SK-N-SH (cell line): ENCODE results near the gene FGD1. TPM values are rescaled to one million over a fixed set of nuclear protein-coding genes. Genes with fewer than 3 reads are reported as not detected.

ENCODE experiments used
- CTCF ChIA-PET: fragments of 300-600, 350-600 bp; formaldehyde crosslinking; extraction: SDS; loops from one replicate; lab custom pipeline; 2021; lab: Yijun Ruan, JAX
- POLR2A ChIA-PET: fragments of 350-600 bp; sonication (Branson Sonifier 250); formaldehyde crosslinking; extraction: SDS; loops from one replicate; lab custom pipeline; 2020; ENCODE audit warnings: antibody characterized with exemption, inconsistent platforms; lab: Yijun Ruan, JAX
- DNase-seq: peaks from one replicate; pipeline ENCODE4 v3.0.0; 2012
- H2AFZ ChIP-seq: fragments of 200-600 bp; sonication (generic); 2 replicates; pipeline ENCODE4 v1.8.1; 2016; ENCODE audit warnings: antibody characterized with exemption, mild to moderate bottlenecking, low read depth
- H3F3A ChIP-seq: fragments of 200-600 bp; sonication (generic); replicated peaks from 2 replicates; pipeline ENCODE3; 2016; ENCODE audit warnings: antibody characterized with exemption, mild to moderate bottlenecking; ENCODE audit not compliant: insufficient read depth
- H3K27ac ChIP-seq, 2 experiments: fragments of 200-500 bp in 1 of 2; fragments of 200-600 bp in 1 of 2; sonication (Bioruptor generic) in 1 of 2; sonication (generic), shearing (Covaris generic) in 1 of 2; 2 replicates each; pipeline versions ENCODE4 v1.5.1 to v1.6.1; 2014 to 2016; ENCODE audit warnings: low read depth in 2 of 2, inconsistent platforms in 1 of 2, low read length in 1 of 2, mild to moderate bottlenecking in 1 of 2, mixed read lengths in 1 of 2
- H3K27me3 ChIP-seq: fragments of 200-600 bp; sonication (generic), shearing (Covaris generic); 2 replicates; pipeline ENCODE4 v1.6.1; 2016; ENCODE audit warnings: mixed run types; ENCODE audit not compliant: insufficient read depth
- H3K36me3 ChIP-seq, 2 experiments: fragments of 200-500 bp in 1 of 2; fragments of 200-600 bp in 1 of 2; sonication (Bioruptor generic) in 1 of 2; sonication (generic) in 1 of 2; replicated peaks in 1 of 2; 2 replicates each; pipeline versions ENCODE3 to v1.5.1; 2014 to 2016; ENCODE audit warnings: low read length in 1 of 2, mild to moderate bottlenecking in 1 of 2; ENCODE audit not compliant: insufficient read depth in 2 of 2, control insufficient read depth in 1 of 2
- H3K4me1 ChIP-seq, 2 experiments: fragments of 200-500 bp in 1 of 2; fragments of 200-600 bp in 1 of 2; sonication (Bioruptor generic) in 1 of 2; sonication (generic), shearing (Covaris generic) in 1 of 2; 2 replicates each; pipeline versions ENCODE4 v1.5.1 to v1.6.1; 2014 to 2016; ENCODE audit warnings: low read depth in 1 of 2, low read length in 1 of 2, mixed run types in 1 of 2; ENCODE audit not compliant: insufficient read depth in 2 of 2, control insufficient read depth in 1 of 2
- H3K4me2 ChIP-seq: fragments of 200-600 bp; sonication (generic), shearing (Covaris generic); 2 replicates; pipeline ENCODE4 v1.6.1; 2017; ENCODE audit warnings: mixed run types
- H3K4me3 ChIP-seq, 2 experiments: fragments of 200-500 bp in 1 of 2; fragments of 200-600 bp in 1 of 2; sonication (Bioruptor generic) in 1 of 2; sonication (generic), shearing (Covaris generic) in 1 of 2; 2 replicates each; pipeline versions ENCODE4 v1.5.1 to v1.8.1; 2014 to 2016; ENCODE audit warnings: low read depth in 2 of 2, inconsistent platforms in 1 of 2, low read length in 1 of 2, mild to moderate bottlenecking in 1 of 2, mixed read lengths in 1 of 2, moderate library complexity in 1 of 2
- H3K79me2 ChIP-seq: fragments of 200-600 bp; sonication (generic); 2 replicates; pipeline ENCODE4 v1.8.1; 2017; ENCODE audit warnings: mild to moderate bottlenecking; ENCODE audit not compliant: insufficient read depth
- H3K9ac ChIP-seq: fragments of 200-600 bp; sonication (generic); 2 replicates; pipeline ENCODE4 v1.6.1; 2017; ENCODE audit warnings: mixed run types
- H3K9me2 ChIP-seq: fragments of 200-600 bp; sonication (generic); 2 replicates; pipeline ENCODE4 v1.6.1; 2017; ENCODE audit warnings: mixed run types
- H3K9me3 ChIP-seq: fragments of 200-600 bp; sonication (generic); 2 replicates; pipeline ENCODE4 v1.6.1; 2017; ENCODE audit warnings: mixed run types, mild to moderate bottlenecking, moderate library complexity
- H4K20me1 ChIP-seq: fragments of 200-600 bp; sonication (generic); 2 replicates; pipeline ENCODE4 v1.6.1; 2017; ENCODE audit warnings: mild to moderate bottlenecking, mixed run types; ENCODE audit not compliant: insufficient read depth
- CHD2 ChIP-seq: fragments of 150-350 bp; IDR thresholded peaks from 2 replicates; pipeline ENCODE4 v1.6.1; 2018; ENCODE audit warnings: low read length; ENCODE audit not compliant: partially characterized antibody
- ELF1 ChIP-seq: IDR thresholded peaks from 2 replicates; pipeline ENCODE4 v1.4.0; 2012
- EZH2phosphoT487 ChIP-seq: fragments of 200-600 bp; sonication (generic); IDR thresholded peaks from 2 replicates; pipeline ENCODE4 v1.6.1; 2017; ENCODE audit warnings: low read depth, mixed run types, mild to moderate bottlenecking, antibody characterized with exemption, moderate library complexity, borderline replicate concordance
- FOSL2 ChIP-seq: IDR thresholded peaks from 2 replicates; pipeline ENCODE4 v1.4.0; 2012; ENCODE audit warnings: low read depth, mild to moderate bottlenecking, moderate library complexity, borderline replicate concordance
- FOXJ3 ChIP-seq: sonication (generic); formaldehyde crosslinking; IDR thresholded peaks from 2 replicates; pipeline ENCODE4 v1.5.1; 2020; ENCODE audit warnings: mild to moderate bottlenecking, missing genetic modification reagents
- GATA2 ChIP-seq: sonication (generic); formaldehyde crosslinking; IDR thresholded peaks from 2 replicates; pipeline ENCODE4 v1.5.0; 2020; ENCODE audit warnings: mild to moderate bottlenecking, missing genetic modification reagents
- RFX5 ChIP-seq: IDR thresholded peaks from 2 replicates; pipeline ENCODE4 v1.6.1; 2012; ENCODE audit warnings: mild to moderate bottlenecking, improper control_type of control experiment, low read length
- RXRA ChIP-seq: IDR thresholded peaks from 2 replicates; pipeline ENCODE4 v1.4.0; 2012; ENCODE audit warnings: low read depth, mild to moderate bottlenecking, borderline replicate concordance
- SMC3 ChIP-seq: IDR thresholded peaks from 2 replicates; pipeline ENCODE4 v1.6.1; 2012; ENCODE audit warnings: low read depth, low read length, improper control_type of control experiment
- YY1 ChIP-seq: IDR thresholded peaks from 2 replicates; pipeline ENCODE4 v1.4.0; 2012; ENCODE audit warnings: low read depth, mild to moderate bottlenecking
- WGBS: methylation state at CpG from one replicate; pipeline ENCODE4 v1.1.6; 2017; ENCODE audit warnings: low lambda C conversion rate; 5-methylcytosine and 5-hydroxymethylcytosine counted together
- polyA plus RNA-seq, 3 experiments: library from polyadenylated mRNA; depleted of rRNA; stranded (reverse); fragments of >200 nt; gene quantifications; 2 replicates each; pipeline ENCODE4 v1.2.3, GENCODE V29; 2012
- TF ChIP-seq, protein P1 (sequence below): IDR thresholded peaks from 2 replicates; pipeline ENCODE4 v1.6.1; 2012; ENCODE audit warnings: mild to moderate bottlenecking, low read depth, low read length, moderate library complexity
- TF ChIP-seq, protein P2 (sequence below): IDR thresholded peaks from 2 replicates; pipeline ENCODE4 v1.4.0; 2012; ENCODE audit warnings: low read depth

Gene FGD1
- polyA plus RNA-seq, 1 of the 3 experiments (the other 2 are of a cell fraction), result 6.3 TPM

DNA sequence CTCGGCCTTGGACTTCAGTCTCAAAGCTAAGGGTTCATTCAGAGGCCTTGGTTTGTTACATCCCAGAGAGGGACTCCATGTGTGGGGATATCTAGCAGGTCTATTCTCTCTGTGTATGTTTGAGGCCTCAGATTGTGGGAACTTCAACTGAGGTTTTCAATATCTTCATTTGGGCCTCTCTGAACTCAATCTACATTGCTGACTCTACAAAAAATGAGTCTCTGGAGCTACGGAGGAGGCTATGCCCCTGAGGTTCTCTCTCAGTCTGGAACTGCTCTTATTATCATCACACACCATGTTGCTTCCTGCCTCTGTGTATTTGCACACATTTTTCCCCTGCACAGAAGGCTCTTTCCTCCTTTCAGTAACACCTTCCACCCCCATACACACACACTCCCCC, 60.9 kb downstream of the FGD1 start:
- H3K9ac ChIP-seq, result no peak overlapping the region
- CTCF ChIA-PET, result no interaction called here
- H3K4me1 ChIP-seq, result no peaks in the 10 kb centered on the region
- H3F3A ChIP-seq, result no peaks in the 10 kb centered on the region
- no peaks in the 10 kb centered on the region for H3K79me2 ChIP-seq
- H3K9me2 ChIP-seq, result no peaks in the 10 kb centered on the region
- H3K36me3 ChIP-seq, result no peaks in the 10 kb centered on the region
- H4K20me1 ChIP-seq, result no peaks in the 10 kb centered on the region
- no peak overlapping the region for H3K4me2 ChIP-seq
- POLR2A ChIA-PET, result no interaction called here
- peaks cover 6% of the 10 kb centered on the region; the same call in 1 of the 2 replicates for H3K27me3 ChIP-seq
- WGBS, result 40% methylated on average over 2 of the region's 2 CpGs
- no peak overlapping the region for H3K4me3 ChIP-seq
- H3K9me3 ChIP-seq, result no peaks in the 10 kb centered on the region
- H3K27ac ChIP-seq, result no peak overlapping the region
- TF ChIP-seq, protein P1, sequence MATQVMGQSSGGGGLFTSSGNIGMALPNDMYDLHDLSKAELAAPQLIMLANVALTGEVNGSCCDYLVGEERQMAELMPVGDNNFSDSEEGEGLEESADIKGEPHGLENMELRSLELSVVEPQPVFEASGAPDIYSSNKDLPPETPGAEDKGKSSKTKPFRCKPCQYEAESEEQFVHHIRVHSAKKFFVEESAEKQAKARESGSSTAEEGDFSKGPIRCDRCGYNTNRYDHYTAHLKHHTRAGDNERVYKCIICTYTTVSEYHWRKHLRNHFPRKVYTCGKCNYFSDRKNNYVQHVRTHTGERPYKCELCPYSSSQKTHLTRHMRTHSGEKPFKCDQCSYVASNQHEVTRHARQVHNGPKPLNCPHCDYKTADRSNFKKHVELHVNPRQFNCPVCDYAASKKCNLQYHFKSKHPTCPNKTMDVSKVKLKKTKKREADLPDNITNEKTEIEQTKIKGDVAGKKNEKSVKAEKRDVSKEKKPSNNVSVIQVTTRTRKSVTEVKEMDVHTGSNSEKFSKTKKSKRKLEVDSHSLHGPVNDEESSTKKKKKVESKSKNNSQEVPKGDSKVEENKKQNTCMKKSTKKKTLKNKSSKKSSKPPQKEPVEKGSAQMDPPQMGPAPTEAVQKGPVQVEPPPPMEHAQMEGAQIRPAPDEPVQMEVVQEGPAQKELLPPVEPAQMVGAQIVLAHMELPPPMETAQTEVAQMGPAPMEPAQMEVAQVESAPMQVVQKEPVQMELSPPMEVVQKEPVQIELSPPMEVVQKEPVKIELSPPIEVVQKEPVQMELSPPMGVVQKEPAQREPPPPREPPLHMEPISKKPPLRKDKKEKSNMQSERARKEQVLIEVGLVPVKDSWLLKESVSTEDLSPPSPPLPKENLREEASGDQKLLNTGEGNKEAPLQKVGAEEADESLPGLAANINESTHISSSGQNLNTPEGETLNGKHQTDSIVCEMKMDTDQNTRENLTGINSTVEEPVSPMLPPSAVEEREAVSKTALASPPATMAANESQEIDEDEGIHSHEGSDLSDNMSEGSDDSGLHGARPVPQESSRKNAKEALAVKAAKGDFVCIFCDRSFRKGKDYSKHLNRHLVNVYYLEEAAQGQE, result no peak
- TF ChIP-seq RXRA (no peak), CHD2 (no peak), ELF1 (no peak), FOXJ3 (no peak), SMC3 (no peak), FOSL2 (no peak)
- TF ChIP-seq, protein P2, sequence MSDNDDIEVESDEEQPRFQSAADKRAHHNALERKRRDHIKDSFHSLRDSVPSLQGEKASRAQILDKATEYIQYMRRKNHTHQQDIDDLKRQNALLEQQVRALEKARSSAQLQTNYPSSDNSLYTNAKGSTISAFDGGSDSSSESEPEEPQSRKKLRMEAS, result no peak
- no peak overlapping the region for H2AFZ ChIP-seq
- no peak for DNase-seq

DNA sequence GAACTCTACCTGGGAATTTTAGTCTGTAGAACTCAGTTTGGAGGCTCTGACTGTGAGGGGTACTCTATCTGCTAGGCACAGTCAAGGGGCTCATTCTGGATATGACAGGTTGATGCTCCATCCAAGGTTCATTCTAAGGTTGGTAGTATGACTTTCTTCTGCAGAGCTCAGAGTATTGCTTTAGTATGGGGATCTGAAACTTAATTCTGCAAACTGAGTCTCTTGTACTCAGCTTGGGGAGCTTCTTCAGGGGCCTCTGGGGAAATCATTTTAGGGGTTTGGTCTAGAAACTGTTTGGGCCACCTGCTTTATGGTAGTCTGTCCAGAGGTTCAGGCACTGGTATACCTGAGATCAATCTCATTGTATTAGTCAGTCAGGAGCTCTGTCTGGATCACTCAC, 65.5 kb downstream of the FGD1 start:
- Histone ChIP-seq H3K27me3 (peaks cover 10% of the 10 kb centered on the region; the same call in 1 of the 2 replicates), H3K79me2 (no peaks in the 10 kb centered on the region), H3K9ac (no peak overlapping the region), H3K4me3 (no peak overlapping the region), H3K4me2 (no peak overlapping the region), H3K27ac (no peak overlapping the region), H3K9me2 (no peaks in the 10 kb centered on the region), H3K36me3 (no peaks in the 10 kb centered on the region), H2AFZ (no peak overlapping the region), H3K4me1 (no peaks in the 10 kb centered on the region), H3F3A (no peaks in the 10 kb centered on the region), H4K20me1 (no peaks in the 10 kb centered on the region), H3K9me3 (no peaks in the 10 kb centered on the region)
- DNase-seq, result no peak
- CTCF ChIA-PET, result no interaction called here
- POLR2A ChIA-PET, result no interaction called here
- TF ChIP-seq YY1 (no peak), FOXJ3 (no peak), RFX5 (no peak), GATA2 (no peak), EZH2phosphoT487 (no peak)
